ENCODE data around the gene APOBEC3F. TPM values are rescaled to one million over a fixed set of nuclear protein-coding genes. Genes with fewer than 3 reads are reported as not detected.
"Not testable (repeated sequence)": the region's sequence is repeated elsewhere in the genome, so short reads cannot be mapped to it uniquely, and the experiment has no call there.

The APOBEC3F gene
- total RNA-seq, 3 donors from 2014 or later, result 7.4 to 14.1 (median 8.8) TPM

GRCh38 chr22:39017596-39018365 is 22.9 kb upstream of the APOBEC3F start:
- DNase-seq, result no peak
- Histone ChIP-seq H3K4me1 (ENCODE audit: low read depth) (peaks cover 10% of the 10 kb centered on the region), H3K36me3 (ENCODE audit: low read depth) (no peaks in the 10 kb centered on the region), H3K9me3 (no peaks in the 10 kb centered on the region), H3K4me3 (no peak overlapping the region)
- no peak for ATAC-seq
- intact Hi-C loops (cut with DNase I, micrococcal nuclease), result no loop called here
- TF ChIP-seq CTCF (IDR thresholded peaks at IDR 0.05), result no peak

- H3K36me3 ChIP-seq (ENCODE audit: low read depth); H3K9me3 ChIP-seq; intact Hi-C loops (cut with DNase I, micrococcal nuclease); H3K4me1 ChIP-seq (ENCODE audit: low read depth); DNase-seq; H3K4me3 ChIP-seq: not testable (repeated sequence)
- ATAC-seq, result peak; percentile 19
Measured at GRCh38 chr22:39020021-39020651, 20.5 kb upstream of the APOBEC3F start.

- ATAC-seq (peak; percentile 6), DNase-seq (peak in 1 of 3 donors; percentile 63)
- Histone ChIP-seq H3K4me1 (ENCODE audit: low read depth) (peaks cover 3% of the 10 kb centered on the region), H3K9me3 (no peaks in the 10 kb centered on the region), H3K36me3 (ENCODE audit: low read depth) (no peaks in the 10 kb centered on the region), H3K4me3 (peak overlapping the region; percentile 24)
- no peak for TF ChIP-seq CTCF (IDR thresholded peaks at IDR 0.05)
- intact Hi-C loops (cut with DNase I, micrococcal nuclease), result no loop called here
Measured at GRCh38 chr22:39021552-39022250, 19.0 kb upstream of the APOBEC3F start.

GRCh38 chr22:39024519-39025308 is 15.9 kb upstream of the APOBEC3F start:
- Histone ChIP-seq H3K4me1 (ENCODE audit: low read depth) (peaks cover 3% of the 10 kb centered on the region), H3K4me3 (no peak overlapping the region), H3K9me3 (no peaks in the 10 kb centered on the region), H3K36me3 (ENCODE audit: low read depth) (no peaks in the 10 kb centered on the region)
- intact Hi-C loops (cut with DNase I, micrococcal nuclease), result no loop called here
- no peak for TF ChIP-seq CTCF (IDR thresholded peaks at IDR 0.05)
- no peak for DNase-seq
- ATAC-seq, result no peak

- Histone ChIP-seq H3K4me1 (ENCODE audit: low read depth) (no peaks in the 10 kb centered on the region), H3K36me3 (ENCODE audit: low read depth) (no peaks in the 10 kb centered on the region), H3K9me3 (no peaks in the 10 kb centered on the region), H3K4me3 (no peak overlapping the region)
- DNase-seq (no peak), ATAC-seq (no peak)
- intact Hi-C loops (cut with DNase I, micrococcal nuclease), result no loop called here
- no peak for TF ChIP-seq CTCF (IDR thresholded peaks at IDR 0.05)
Measured at GRCh38 chr22:39026509-39027150, 14.0 kb upstream of the APOBEC3F start.
